B cell (primary cell): ENCODE results near the gene GRK6.

Source experiments
- CTCF ChIP-seq: fragments of 200-600 bp; IDR thresholded peaks from one replicate; pipeline ENCODE4 v1.8.0; 2022; ENCODE audit warnings: antibody characterized with exemption, mild to moderate bottlenecking
- EZH2 ChIP-seq: IDR thresholded peaks from 2 replicates; pipeline ENCODE4 v1.6.1; 2012; ENCODE audit warnings: borderline replicate concordance, low read depth, mild to moderate bottlenecking, moderate library complexity, low read length; ENCODE audit not compliant: insufficient read depth, poor library complexity, severe bottlenecking

GRCh38 chr5:177396807-177397206 is 29.7 kb upstream of the GRK6 start:
- TF ChIP-seq CTCF (no peak), EZH2 (no peak)
